ENCODE results near the gene IMMP1L. TPM values are rescaled to one million over a fixed set of nuclear protein-coding genes. Genes with fewer than 3 reads are reported as not detected.

Gene IMMP1L
- total RNA-seq, 1 donor from 2014 or later, result 26.5 TPM

GRCh38 chr11:31421820-31422219 lies 87.6 kb downstream of the IMMP1L start:
- no peak for TF ChIP-seq CTCF (IDR thresholded peaks at IDR 0.05)
- H3K27me3 Mint-ChIP-seq (ENCODE audit: unreplicated experiment), result no peaks in the 10 kb centered on the region
- H3K27ac Mint-ChIP-seq (ENCODE audit: unreplicated experiment), result no peak overlapping the region
- H3K9me3 Mint-ChIP-seq (ENCODE audit: unreplicated experiment), result no peaks in the 10 kb centered on the region
- no peak overlapping the region for H3K4me3 Mint-ChIP-seq (ENCODE audit: unreplicated experiment)
- peaks cover 2% of the 10 kb centered on the region for H3K4me1 Mint-ChIP-seq (ENCODE audit: unreplicated experiment)
- no peaks in the 10 kb centered on the region for H3K36me3 Mint-ChIP-seq (ENCODE audit: unreplicated experiment)
- DNase-seq (ENCODE audit: extremely low spot score, unreplicated experiment), result no peak

DNA sequence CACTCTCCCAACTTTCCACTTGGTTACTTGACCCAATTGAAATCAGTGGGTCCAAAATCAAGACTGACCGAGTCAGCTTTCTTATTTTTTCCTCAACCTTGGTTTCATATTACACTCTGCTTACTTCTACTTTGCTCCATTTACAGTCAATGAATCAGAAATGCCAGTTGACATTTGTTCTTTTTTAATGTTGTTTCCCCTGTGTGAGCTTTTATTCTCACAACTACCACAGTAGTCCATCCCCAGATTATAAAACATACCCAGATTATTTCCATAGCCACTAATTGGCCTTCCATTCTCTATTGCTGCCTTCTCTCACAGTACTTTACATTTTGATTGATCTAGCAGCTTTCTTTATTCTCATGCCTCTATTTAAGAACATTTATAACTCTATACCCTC lies 89.8 kb downstream of the IMMP1L start:
- H3K36me3 Mint-ChIP-seq (ENCODE audit: unreplicated experiment), result peaks cover 9% of the 10 kb centered on the region
- H3K4me1 Mint-ChIP-seq (ENCODE audit: unreplicated experiment), result peaks cover 2% of the 10 kb centered on the region
- H3K9me3 Mint-ChIP-seq (ENCODE audit: unreplicated experiment), result no peaks in the 10 kb centered on the region
- no peak for TF ChIP-seq CTCF (IDR thresholded peaks at IDR 0.05)
- H3K27ac Mint-ChIP-seq (ENCODE audit: unreplicated experiment), result no peak overlapping the region
- H3K4me3 Mint-ChIP-seq (ENCODE audit: unreplicated experiment), result no peak overlapping the region
- no peak for DNase-seq (ENCODE audit: extremely low spot score, unreplicated experiment)
- no peaks in the 10 kb centered on the region for H3K27me3 Mint-ChIP-seq (ENCODE audit: unreplicated experiment)

GRCh38 chr11:31419138-31419537 lies 90.3 kb downstream of the IMMP1L start:
- no peak for DNase-seq (ENCODE audit: extremely low spot score, unreplicated experiment)
- H3K27ac Mint-ChIP-seq (ENCODE audit: unreplicated experiment), result no peak overlapping the region
- no peak for TF ChIP-seq CTCF (IDR thresholded peaks at IDR 0.05)
- peaks cover 9% of the 10 kb centered on the region for H3K36me3 Mint-ChIP-seq (ENCODE audit: unreplicated experiment)
- H3K27me3 Mint-ChIP-seq (ENCODE audit: unreplicated experiment), result no peaks in the 10 kb centered on the region
- no peaks in the 10 kb centered on the region for H3K9me3 Mint-ChIP-seq (ENCODE audit: unreplicated experiment)
- peaks cover 2% of the 10 kb centered on the region for H3K4me1 Mint-ChIP-seq (ENCODE audit: unreplicated experiment)
- no peak overlapping the region for H3K4me3 Mint-ChIP-seq (ENCODE audit: unreplicated experiment)

- Mint-ChIP-seq H3K4me3 (ENCODE audit: unreplicated experiment) (no peak overlapping the region), H3K36me3 (ENCODE audit: unreplicated experiment) (peaks cover 9% of the 10 kb centered on the region), H3K27me3 (ENCODE audit: unreplicated experiment) (no peaks in the 10 kb centered on the region), H3K4me1 (ENCODE audit: unreplicated experiment) (peaks cover 4% of the 10 kb centered on the region), H3K9me3 (ENCODE audit: unreplicated experiment) (no peaks in the 10 kb centered on the region), H3K27ac (ENCODE audit: unreplicated experiment) (no peak overlapping the region)
- no peak for DNase-seq (ENCODE audit: extremely low spot score, unreplicated experiment)
- no peak for TF ChIP-seq CTCF (IDR thresholded peaks at IDR 0.05)
Measured at GRCh38 chr11:31417816-31418215, 91.6 kb downstream of the IMMP1L start.

- TF ChIP-seq CTCF (IDR thresholded peaks at IDR 0.05), result no peak
- H3K27ac Mint-ChIP-seq (ENCODE audit: unreplicated experiment), result no peak overlapping the region
- H3K27me3 Mint-ChIP-seq (ENCODE audit: unreplicated experiment), result no peaks in the 10 kb centered on the region
- H3K9me3 Mint-ChIP-seq (ENCODE audit: unreplicated experiment), result no peaks in the 10 kb centered on the region
- peaks cover 9% of the 10 kb centered on the region for H3K36me3 Mint-ChIP-seq (ENCODE audit: unreplicated experiment)
- DNase-seq (ENCODE audit: extremely low spot score, unreplicated experiment), result no peak
- no peak overlapping the region for H3K4me3 Mint-ChIP-seq (ENCODE audit: unreplicated experiment)
- peaks cover 6% of the 10 kb centered on the region for H3K4me1 Mint-ChIP-seq (ENCODE audit: unreplicated experiment)
Measured at GRCh38 chr11:31417357-31417756, 92.1 kb downstream of the IMMP1L start.
